NCI-H1436 (cell line): Measurements from ENCODE around the gene ETF1.

Experiments used
- DNase-seq: peaks from one replicate; lab custom pipeline; 2025; lab: John Stamatoyannopoulos, UW

The ETF1 gene

DNA sequence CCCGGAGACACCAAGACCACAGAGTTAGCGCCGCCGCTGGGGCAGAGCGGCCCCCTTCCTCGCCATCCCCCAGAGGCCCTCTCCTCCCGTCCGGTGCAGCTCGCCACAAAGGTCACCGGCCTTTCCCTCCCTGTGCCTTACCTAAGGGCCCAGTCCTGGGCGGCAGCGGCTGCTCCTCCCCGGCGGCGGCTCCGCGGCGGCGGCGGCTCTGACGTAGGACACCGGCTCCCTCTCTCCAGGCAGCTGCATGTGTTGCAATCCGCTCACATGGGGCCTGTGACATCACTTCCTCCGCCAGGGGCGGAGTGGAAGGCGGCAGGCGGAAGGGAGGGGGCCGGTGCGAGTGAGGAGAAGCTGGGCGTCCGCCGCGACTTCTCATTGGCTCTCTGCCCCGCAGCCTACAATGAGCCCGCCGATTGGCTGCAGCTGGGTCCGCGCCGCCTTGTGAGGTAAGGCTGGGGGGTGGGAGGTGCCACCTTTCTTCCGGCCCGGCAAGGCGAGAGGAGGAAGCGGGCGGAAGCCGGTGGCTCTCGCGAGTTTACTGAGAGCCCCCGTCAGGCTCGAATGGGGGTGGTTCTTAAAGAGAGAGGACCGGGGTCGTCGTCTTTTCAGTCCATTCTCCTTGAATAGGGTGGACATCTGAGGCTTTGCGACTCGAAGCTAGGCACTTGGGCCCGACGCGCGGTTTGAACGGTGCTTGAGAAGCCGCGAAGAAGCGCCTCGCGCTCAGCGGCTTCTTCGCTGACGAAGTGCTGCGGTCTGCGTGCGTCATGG, at the start of gene ETF1:
TSS of gene ETF1 (minus strand) at position 281 of the 774 bp plus-strand sequence. CDS start 318 bp downstream, outside the sequence.
- DNase-seq = peak; percentile 99

DNA sequence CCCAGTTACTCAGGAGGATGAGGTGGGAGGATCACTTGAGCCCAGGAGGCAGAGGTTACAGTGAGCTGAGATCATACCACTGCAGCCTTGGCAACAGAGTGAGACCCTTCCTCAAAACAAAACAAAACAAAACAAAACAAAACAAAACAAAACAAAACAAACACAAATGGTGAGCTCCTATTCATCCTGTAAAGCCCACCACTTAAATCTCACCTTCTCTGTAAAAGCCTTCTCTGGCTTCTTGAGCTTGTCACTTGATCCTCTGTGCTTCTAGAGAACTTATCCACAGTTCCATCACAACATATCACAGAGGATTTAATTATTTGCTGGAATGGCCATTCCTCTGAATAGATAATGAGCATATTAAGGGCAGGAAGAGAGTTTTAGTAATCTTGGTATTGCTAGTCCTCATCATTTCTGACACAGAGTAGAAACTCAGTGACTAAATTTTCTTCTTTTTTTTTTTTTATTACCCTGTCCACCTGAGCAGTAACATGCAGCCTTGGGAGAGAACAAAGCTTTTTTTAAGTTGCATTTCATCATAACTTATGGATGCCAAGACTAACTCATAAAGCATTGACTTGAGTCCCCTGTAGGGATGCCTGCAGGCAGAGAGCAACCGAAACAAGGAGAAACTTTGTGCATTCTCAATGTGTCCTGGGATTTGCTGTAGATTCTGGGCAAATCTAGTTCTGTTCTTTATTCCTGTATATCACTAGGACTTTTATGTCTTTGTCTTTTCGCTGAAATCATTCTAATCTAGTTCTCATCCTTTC, 45.2 kb upstream of the ETF1 start:
- DNase-seq = no peak

DNA sequence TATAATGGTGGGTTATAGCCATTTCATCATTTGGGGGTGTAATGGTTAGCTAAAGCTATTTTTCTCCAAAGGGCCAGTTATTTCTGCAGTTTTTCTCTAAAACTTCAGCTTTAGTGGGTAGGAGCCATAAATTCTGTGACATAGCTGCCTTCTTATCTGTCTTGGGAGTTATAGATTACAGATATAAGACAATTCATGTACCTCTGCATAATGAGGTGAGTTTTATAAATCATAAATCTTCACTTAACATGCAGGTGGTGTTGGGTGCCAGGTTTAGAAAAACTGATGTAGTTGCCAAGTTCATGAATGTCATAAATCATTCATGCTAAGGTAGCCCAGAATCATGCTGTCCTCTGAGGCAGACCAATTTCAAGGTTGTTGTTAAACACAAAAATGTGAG, 42.1 kb upstream of the ETF1 start:
- DNase-seq = no peak

DNA sequence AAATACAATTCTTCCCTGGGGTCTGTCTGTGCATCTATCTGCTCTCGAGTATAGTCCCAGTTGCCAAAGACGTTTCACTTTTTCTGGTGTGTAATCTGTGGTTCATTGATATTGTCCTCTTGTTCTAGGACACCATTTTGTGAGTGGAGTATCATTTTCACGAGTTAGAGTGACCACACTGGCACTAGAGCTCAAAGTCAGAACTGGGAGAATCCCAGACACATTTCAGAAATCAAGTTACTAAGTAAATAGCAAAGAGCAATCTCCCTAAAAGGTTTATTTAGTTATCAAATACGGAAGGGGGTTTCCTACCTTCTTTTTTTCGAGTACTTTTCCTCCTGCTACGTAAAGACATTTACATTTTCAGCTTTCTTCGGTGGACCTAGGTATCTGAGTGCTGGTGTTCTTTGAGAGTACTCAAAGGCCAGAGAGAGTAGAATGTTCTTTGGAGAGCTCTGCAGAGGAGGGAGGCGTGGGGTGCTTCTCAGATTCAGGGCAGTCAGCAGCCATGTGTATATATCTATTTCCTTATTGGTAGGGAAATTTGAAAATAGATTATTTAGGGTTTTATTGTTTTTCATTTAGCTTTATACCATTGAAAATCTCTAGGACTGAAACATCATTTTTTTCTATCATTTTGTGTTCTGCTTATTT, 41.1 kb upstream of the ETF1 start:
- no peak for DNase-seq

DNA sequence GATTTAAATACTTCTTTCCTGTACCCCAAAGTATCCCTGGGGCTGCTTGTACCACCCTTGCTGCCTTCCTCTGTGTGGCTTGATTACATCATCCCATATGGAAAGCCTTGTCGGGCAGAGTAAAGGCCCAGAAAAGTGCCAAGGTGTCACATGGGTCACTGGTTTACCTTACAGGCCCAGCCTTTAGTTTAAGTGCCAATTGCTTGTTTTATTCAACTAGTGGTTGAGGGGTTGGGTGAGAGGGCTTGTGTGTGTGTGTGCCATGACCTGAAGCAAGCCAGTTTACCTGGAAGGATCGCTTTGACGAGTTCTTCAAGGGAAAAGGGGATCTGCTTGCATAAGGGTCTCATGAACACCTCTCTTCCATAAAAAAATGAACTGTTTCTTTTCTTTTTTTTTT, 39.9 kb upstream of the ETF1 start:
- DNase-seq = no peak

DNA sequence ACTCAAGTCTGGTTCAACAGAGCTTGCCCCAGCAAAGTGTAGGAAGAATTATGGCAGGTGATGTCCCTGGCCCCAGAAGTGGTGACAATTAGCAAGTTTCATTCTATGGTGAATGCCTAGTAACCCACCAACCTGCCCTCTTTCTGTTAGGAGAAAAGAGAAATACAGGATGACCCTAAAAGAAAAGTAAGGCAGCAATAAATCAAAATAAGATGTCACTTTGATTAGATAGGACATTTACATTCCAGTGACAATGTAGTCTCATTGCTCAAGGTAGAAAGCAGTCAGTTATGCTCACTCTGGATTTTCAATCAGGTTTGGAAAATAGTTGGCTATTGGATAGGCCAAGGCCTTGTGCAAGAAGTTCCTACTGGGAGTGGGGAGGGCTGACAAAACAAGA, 37.7 kb upstream of the ETF1 start:
- DNase-seq = no peak

DNA sequence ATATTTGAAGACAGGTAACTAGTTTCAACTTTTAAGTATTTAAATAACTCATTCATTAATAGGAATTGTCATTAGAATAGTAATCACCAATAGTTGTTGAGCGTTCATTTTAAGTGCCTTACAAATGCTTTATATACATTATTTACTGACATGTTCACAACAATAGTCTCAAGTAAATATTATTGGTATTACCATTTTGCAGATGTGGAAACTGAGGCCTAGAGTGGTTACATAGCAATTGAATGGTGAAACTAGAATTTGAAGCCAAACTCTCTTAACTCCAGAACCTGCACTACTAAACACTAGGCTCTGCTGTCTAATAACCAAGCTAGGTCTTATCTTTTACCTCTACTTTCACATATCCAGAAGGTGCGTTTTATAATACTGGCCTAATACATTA, 37.0 kb upstream of the ETF1 start:
- DNase-seq = no peak

DNA sequence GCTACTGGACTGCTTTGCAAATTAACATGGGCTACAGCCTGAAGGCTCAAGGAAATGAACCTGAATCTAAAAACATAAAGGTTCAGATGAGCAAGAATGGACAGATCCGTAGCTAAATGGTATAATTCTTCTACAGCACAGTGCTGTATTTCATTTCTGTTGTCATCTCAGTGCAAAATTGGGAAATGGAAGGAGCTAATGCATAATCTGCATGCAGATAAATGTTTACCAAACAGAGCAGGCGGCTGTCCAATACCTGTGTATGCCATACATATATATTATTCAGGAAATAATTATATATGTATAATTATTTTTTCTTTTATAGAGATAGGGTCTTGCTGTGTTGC, 36.5 kb upstream of the ETF1 start:
- DNase-seq = no peak

DNA sequence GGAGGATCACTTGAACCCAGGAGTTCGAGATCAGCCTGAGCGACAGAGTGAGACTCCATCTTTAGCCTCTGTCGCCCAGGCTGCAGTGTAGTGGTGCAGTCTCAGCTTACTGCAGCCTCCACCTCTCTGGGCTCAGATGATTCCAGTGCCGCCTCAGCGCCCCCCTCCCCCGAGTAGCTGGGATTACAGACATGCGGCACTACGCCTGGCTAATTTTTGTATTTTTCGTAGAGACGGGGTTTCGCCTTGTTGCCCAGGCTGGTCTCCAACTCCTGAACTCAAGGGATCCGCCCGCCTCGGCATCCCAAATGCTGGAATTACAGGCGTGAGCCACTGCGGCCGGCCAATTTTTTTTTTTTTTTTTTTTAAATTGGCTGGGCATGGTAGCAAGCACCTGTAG, 34.4 kb upstream of the ETF1 start:
- no peak for DNase-seq

DNA sequence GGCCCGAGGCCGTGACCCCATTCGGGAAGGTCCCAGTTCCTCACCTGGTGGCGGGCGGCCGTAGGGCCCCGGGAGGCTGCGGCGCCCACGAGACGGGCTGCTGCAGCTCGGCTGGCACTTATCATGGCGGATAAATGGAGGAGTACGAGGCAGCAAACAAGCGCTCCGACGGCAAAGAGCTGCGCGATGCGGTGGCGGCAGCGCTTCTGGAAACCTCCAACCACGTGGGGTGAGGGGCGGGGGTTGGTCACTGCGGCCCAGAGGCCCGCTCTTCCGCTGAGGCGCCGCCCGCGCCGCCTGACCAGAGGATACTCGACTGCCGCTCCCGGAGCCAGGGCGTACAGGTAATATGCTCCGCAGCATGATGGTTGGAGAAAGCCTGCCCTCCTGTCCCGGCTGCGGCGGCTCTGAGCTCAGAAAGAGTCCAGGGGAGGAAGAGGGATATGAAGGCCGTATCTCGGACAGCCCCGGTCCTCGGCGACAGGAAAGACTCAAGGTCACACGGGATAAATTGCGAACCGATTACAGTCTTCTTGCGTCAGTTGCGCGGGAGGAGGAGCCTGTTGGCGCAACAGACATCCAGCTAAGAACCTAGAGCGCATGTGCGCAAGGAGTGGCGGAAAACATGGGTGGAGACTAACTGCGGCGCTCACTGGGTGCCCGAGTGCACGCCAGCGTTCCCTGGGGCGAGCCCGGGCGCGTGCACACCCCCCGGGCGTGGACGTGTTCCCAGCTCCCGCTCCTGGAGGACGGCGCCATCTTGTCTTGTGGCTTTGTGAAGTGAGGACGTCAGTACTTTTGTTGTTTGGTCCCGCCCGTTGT, 32.4 kb upstream of the ETF1 start, which contains the start of gene HSPA9:
TSS of gene HSPA9 (minus strand) at position 208 of the 822 bp plus-strand sequence. CDS start at position 125, 83 bp downstream.
- peak; percentile 99 for DNase-seq

DNA sequence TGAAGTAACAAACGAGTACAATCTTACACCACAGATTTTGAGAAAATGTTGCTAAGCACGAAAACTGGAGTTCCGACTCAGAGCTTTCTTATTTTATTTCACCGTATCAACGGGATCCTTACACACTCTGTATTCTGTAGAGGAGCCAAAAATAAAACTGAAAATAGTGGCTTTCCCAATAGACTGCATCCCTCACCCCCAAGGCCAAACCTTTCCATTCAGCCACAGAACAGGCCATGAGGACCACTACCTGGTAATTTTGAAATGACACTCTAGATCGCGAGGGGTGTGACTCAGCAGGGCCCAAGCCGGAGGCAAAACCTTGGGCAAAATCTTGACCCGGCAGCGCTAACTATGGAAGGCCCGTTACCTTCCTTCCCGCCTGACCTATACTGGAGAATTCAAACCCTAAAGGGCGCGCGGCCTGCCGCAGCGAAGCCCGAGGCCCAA, 31.7 kb upstream of the ETF1 start:
- no peak for DNase-seq

DNA sequence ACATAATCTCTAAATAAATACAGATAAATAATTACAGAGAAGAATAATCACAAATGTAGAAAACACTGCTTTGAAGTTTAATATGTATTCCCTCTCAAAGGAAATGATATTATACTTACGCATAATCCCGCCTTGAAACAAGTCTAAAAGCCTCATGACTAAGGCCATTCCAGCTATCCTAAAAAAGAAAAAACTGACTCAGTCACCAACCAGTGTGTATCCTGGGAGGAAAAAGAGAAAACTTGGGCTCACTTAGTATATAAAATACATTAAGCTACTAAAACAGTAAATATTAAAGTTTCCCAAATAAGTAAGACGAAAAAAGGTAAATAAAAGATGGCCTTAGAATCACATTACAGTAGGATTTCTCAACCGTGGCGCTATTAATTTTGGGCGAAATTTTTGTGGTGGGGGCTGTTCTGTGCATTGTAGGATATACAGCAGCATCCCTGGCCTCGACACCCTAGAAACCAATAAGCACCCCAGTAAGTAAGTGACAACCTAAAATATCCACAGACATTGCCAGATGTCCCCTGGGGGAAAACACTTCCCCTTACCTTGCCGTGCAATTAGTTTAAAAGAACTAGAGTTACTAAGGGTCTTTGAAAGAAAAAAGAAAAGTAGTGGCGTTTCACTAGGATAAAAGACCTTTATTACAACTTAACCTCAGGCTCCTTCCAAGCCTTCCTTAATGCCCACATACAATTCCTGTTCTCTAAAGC, 31.1 kb upstream of the ETF1 start:
- DNase-seq = no peak

DNA sequence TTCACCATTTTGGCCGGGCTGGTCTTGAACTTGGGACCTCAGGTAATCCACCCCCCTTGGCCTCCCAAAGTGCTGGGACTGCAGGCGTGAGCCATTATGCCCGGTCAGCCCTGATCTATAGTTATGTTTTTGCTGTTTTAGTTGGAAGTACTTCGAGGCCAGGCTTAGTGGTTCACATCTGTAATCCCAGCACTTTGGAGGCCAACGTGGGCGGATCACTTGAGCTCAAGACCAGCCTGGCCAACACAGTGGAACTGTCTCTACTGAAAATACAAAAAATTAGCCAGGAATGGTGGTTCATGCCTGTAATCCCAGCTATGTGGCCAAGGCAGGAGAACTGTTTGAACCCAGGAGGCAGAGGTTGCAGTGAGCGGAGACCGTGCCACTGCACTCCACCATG, 30.2 kb upstream of the ETF1 start:
- DNase-seq = no peak

DNA sequence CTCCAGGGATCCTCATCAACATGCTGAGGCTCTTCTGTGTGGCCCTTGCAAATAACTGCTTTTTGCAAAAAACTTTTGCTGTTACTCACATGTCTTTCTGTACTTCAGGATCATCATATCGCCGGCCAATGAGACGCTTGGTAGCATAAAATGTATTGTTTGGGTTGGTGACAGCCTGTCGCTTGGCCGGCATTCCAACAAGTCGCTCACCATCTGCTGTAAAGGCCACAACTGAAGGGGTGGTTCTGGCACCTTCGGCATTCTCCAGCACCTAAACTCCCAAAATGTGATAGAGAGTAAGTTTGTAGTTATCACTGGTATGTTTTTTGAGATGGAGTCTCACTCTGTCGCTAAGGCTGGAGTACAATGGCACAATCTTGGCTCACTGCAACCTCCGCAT, 27.8 kb upstream of the ETF1 start:
- DNase-seq = no peak

DNA sequence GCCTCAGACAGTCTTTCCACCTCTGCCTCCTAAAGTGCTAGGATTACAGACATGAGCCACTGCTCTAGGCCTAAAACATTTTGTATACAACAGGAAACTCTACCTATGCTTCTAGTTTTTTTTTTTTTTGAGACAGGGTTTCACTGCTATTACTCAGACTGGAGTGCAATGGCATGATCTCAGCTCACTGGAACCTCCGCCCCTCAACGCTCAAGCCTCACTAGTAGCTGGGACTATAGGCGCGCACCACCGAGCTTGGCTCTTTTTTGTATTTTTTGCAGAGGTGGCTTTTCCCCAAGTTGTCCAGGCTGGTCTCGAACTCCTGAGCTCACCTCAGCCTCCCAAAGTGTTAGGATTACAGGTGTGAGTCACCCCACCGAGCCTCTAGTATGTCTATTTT, 26.7 kb upstream of the ETF1 start:
- no peak for DNase-seq

DNA sequence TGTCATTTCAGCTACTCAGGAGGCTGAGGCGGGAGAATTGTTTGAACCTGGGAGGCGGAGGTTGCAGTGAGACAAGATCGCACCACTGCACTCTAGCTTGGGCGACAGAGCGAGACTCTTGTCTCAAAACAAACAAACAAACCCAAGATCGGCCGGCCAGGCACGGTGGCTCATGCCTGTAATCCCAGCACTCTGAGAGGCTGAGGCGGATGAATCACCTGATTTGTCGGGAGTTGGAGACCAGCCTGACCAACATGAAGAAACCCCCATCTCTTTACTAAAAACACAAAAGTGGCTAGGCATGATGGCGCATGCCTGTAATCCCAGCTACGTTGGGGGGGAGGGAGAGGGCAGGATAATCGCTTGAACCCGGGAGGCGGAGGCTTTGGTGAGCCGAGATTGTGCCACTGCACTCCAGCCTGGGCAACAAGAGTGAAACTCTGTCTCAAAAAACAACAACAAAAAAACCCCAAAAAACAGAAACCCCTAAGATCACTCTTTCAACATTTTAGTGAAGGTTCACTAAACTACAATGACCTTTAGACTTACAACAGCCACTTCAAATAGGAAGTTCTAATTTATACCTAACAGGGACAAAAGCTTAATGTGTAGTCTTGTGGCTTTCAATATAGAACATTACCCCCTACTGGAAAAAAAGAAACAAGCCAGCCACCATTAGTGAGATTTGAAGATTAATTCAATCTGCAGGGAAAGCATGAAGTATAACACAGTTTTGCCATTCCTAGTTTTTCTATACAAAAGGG, 25.2 kb upstream of the ETF1 start:
- DNase-seq = no peak

DNA sequence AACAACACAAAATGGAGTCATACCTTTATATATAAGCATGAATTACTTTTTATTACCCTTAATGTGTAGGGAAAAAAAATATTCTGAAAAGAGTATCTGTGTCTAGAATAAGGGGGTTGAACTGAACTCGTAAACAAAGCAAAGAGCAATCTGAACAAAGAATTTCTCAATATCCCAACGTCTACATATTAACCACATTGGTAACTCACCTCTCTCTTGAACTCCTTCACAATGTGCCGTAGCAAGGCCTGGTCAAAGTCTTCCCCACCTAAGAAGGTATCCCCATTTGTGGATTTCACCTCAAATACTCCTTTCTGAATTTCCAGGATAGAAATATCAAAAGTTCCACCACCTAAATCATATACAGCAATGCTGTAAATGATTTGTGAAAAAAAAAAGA, 23.8 kb upstream of the ETF1 start:
- DNase-seq = no peak

DNA sequence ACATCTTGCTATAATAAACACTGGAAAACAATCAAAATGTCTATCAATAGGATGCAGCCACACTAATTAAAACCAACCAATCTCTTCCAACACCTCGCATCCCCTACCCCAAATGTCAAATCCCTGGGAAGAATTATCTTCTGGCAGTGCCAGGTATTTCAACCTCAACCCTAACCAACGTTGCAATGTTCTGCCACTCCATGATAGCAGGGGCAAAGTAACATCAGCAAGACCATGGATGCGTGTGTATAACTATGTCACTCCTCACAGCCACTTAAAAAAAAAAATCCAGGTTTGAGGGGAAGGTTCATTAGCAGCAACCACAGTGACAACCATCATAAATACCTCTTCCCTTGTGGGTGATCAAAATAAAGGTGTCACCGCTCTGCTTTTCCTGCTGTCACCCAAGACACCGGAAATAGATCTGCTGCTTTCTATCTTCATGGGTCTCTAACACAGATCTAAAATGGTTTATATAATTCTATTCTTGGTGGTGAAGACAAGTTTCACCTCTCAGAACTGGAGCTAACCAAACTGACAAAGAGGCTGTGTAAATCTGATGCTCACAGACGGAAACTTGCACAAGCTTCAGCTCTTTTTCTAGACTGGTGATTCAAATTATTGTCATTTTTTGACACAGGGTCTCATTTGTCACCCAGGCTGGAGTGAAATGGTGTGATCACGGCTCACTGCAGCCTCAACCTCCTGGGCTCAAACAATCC, 22.2 kb upstream of the ETF1 start:
- DNase-seq = no peak

DNA sequence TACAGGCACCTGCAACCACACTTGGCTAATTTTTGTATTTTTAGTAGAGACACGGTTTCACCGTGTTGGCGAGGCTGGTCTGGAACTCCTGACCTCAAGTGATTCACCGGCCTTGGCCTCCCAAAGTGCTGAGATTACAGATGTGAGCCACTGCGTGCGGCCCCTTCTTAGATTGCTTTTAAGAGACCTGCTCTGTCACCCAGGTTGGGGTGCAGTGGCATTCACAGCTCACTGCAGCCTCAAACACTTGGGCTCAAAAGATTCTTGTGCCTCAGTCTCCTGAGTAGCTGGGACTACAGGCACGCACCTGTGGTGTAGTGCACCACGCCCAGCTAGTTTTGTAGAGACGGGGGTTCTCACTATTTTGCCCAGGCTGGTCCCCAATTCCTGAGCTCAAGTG, 21.2 kb upstream of the ETF1 start:
- no peak for DNase-seq
